GM18867 (cell line): Measurements from ENCODE around the gene SMIM10L2A.
"Not testable (repeated sequence)": the region's sequence is repeated elsewhere in the genome, so short reads cannot be mapped to it uniquely, and the experiment has no call there.

Experiments used
- ATAC-seq: cut with Tn5 transposase; IDR thresholded peaks from one replicate; pipeline ENCODE4 v1.9.1; 2021; ENCODE audit warnings: mild to moderate bottlenecking, moderate library complexity; ENCODE audit not compliant: unreplicated experiment

The SMIM10L2A gene

GRCh38 chrX:135422810-135423168, 1.0 kb downstream of the SMIM10L2A start:
- ATAC-seq, result not testable (repeated sequence)

- not testable (repeated sequence) for ATAC-seq
These were observed 1.6 kb downstream of the SMIM10L2A start for GRCh38 chrX:135423173-135423864.

GRCh38 chrX:135424469-135424868, 2.7 kb downstream of the SMIM10L2A start:
- ATAC-seq, result no peak

GRCh38 chrX:135425026-135425965, 3.6 kb downstream of the SMIM10L2A start:
- ATAC-seq, result no peak

- no peak for ATAC-seq
These were observed 7.7 kb downstream of the SMIM10L2A start for GRCh38 chrX:135429429-135429828.

- ATAC-seq, result no peak
These were observed 10.1 kb downstream of the SMIM10L2A start for GRCh38 chrX:135431886-135432285.

- ATAC-seq, result no peak
These were observed 10.7 kb downstream of the SMIM10L2A start for GRCh38 chrX:135432453-135432852.

GRCh38 chrX:135432881-135433521, 11.3 kb downstream of the SMIM10L2A start:
- no peak for ATAC-seq

GRCh38 chrX:135433531-135434257, 11.9 kb downstream of the SMIM10L2A start:
- ATAC-seq, result no peak

GRCh38 chrX:135434258-135435138, 12.8 kb downstream of the SMIM10L2A start:
- ATAC-seq, result no peak

- ATAC-seq, result no peak
These were observed 13.6 kb downstream of the SMIM10L2A start for GRCh38 chrX:135435139-135435922.

- ATAC-seq, result no peak
These were observed 14.2 kb downstream of the SMIM10L2A start for GRCh38 chrX:135435933-135436332.

GRCh38 chrX:135436456-135436855, 14.7 kb downstream of the SMIM10L2A start:
- ATAC-seq, result no peak

GRCh38 chrX:135436966-135437866, 15.5 kb downstream of the SMIM10L2A start:
- ATAC-seq, result no peak

GRCh38 chrX:135437867-135438733, 16.4 kb downstream of the SMIM10L2A start:
- no peak for ATAC-seq

GRCh38 chrX:135438734-135439043, 16.9 kb downstream of the SMIM10L2A start:
- ATAC-seq, result no peak
